ENCODE data around the gene CRYBA4.

DNA sequence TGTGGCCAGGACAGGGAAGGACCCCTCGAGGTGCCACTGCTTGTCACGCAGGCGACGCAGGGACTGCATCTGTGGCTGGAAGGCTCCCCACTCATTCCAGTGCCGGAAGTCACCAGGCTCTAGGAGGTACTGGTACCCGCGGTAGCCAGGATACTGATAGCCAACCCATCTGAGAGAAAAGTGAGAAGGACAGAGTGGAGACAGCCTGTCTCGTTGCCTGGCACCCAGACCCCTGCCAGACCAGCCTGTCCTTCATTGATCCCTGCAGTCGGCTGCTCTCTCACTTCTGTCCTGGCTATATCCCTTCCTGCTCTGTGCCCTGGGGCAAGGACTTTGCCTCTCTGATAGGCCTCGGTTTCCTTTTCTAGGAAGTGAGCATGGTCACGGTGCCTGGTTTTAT, 22.3 kb upstream of the CRYBA4 start:
- TF ChIP-seq POLR2A (IDR thresholded peaks at IDR 0.05) (no peak), EP300 (IDR thresholded peaks at IDR 0.05) (no peak)
- TF ChIP-seq, protein P1, sequence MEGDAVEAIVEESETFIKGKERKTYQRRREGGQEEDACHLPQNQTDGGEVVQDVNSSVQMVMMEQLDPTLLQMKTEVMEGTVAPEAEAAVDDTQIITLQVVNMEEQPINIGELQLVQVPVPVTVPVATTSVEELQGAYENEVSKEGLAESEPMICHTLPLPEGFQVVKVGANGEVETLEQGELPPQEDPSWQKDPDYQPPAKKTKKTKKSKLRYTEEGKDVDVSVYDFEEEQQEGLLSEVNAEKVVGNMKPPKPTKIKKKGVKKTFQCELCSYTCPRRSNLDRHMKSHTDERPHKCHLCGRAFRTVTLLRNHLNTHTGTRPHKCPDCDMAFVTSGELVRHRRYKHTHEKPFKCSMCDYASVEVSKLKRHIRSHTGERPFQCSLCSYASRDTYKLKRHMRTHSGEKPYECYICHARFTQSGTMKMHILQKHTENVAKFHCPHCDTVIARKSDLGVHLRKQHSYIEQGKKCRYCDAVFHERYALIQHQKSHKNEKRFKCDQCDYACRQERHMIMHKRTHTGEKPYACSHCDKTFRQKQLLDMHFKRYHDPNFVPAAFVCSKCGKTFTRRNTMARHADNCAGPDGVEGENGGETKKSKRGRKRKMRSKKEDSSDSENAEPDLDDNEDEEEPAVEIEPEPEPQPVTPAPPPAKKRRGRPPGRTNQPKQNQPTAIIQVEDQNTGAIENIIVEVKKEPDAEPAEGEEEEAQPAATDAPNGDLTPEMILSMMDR (IDR thresholded peaks at IDR 0.05) = no peak
